Neural cell (in vitro differentiated cells): ENCODE measurements around the gene MNS1. TPM values are rescaled to one million over a fixed set of nuclear protein-coding genes. Genes with fewer than 3 reads are reported as not detected.

Source experiments
- H2AFZ ChIP-seq: fragments of 200-600, 300-800 bp; sonication (generic), shearing (Covaris generic); 2 replicates; pipeline ENCODE4 v1.6.0; 2014; ENCODE audit warnings: low read depth, mild to moderate bottlenecking, antibody characterized with exemption, low read length, moderate library complexity
- H3F3A ChIP-seq: fragments of 200-600 bp; shearing (Covaris generic); 2 replicates; pipeline ENCODE4 v1.6.1; 2016; ENCODE audit warnings: mild to moderate bottlenecking, moderate library complexity, mixed read lengths, antibody characterized with exemption, low read length; ENCODE audit not compliant: insufficient read depth, poor library complexity, severe bottlenecking
- H3K27ac ChIP-seq: fragments of 200-600, 300-800 bp; sonication (generic), shearing (Covaris generic); 2 replicates; pipeline ENCODE4 v1.5.1; 2014; ENCODE audit warnings: mild to moderate bottlenecking, low read length, moderate library complexity
- H3K27me3 ChIP-seq: fragments of 300-800, 200-600 bp; sonication (generic), shearing (Covaris generic); 2 replicates; pipeline ENCODE4 v1.6.0; 2014; ENCODE audit warnings: mild to moderate bottlenecking, low read depth, low read length, moderate library complexity; ENCODE audit not compliant: insufficient read depth
- H3K36me3 ChIP-seq: fragments of 300-800, 200-600 bp; sonication (generic), shearing (Covaris generic); 2 replicates; pipeline ENCODE4 v1.5.1; 2014; ENCODE audit warnings: mild to moderate bottlenecking, antibody characterized with exemption, low read length, moderate library complexity; ENCODE audit not compliant: insufficient read depth
- H3K4me2 ChIP-seq: fragments of 300-800, 200-600 bp; sonication (generic), shearing (Covaris generic); 2 replicates; pipeline ENCODE4 v1.6.0; 2014; ENCODE audit warnings: mild to moderate bottlenecking, low read length
- H3K4me3 ChIP-seq: fragments of 300-800, 200-600 bp; sonication (generic), shearing (Covaris generic); 2 replicates; pipeline ENCODE4 v1.5.1; 2014; ENCODE audit warnings: mild to moderate bottlenecking, low read length, moderate library complexity
- H3K79me2 ChIP-seq: fragments of 200-600 bp; shearing (Covaris generic); replicated peaks from 2 replicates; pipeline ENCODE4 v1.6.0; 2014; ENCODE audit warnings: mild to moderate bottlenecking, low read length, moderate library complexity; ENCODE audit not compliant: insufficient read depth
- H3K9ac ChIP-seq: fragments of 300-800, 200-600 bp; sonication (generic), shearing (Covaris generic); 2 replicates; pipeline ENCODE4 v1.6.1; 2016; ENCODE audit warnings: mild to moderate bottlenecking, low read length, mixed read lengths
- H3K9me2 ChIP-seq: fragments of 200-600 bp; shearing (Covaris generic); 2 replicates; pipeline ENCODE4 v1.6.1; 2016; ENCODE audit warnings: mild to moderate bottlenecking, low read length, mixed read lengths; ENCODE audit not compliant: insufficient read depth
- H3K9me3 ChIP-seq: fragments of 200-600, 300-800 bp; sonication (generic), shearing (Covaris generic); 2 replicates; pipeline ENCODE4 v1.6.1; 2016; ENCODE audit warnings: mild to moderate bottlenecking, mixed run types, low read length, moderate library complexity, mixed read lengths
- H4K20me1 ChIP-seq: fragments of 200-600 bp; shearing (Covaris generic); 2 replicates; pipeline ENCODE4 v1.6.1; 2016; ENCODE audit warnings: mild to moderate bottlenecking, mixed run types; ENCODE audit not compliant: insufficient read depth
- CTCF ChIP-seq: fragments of 450-650 bp; IDR thresholded peaks from 2 replicates; pipeline ENCODE4 v1.5.1; 2014; ENCODE audit warnings: antibody characterized with exemption, mild to moderate bottlenecking, moderate library complexity; ENCODE audit not compliant: poor library complexity, severe bottlenecking
- EP300 ChIP-seq: fragments of 450-650 bp; conservative IDR thresholded peaks from 2 replicates; pipeline ENCODE4 v1.6.1; 2014; ENCODE audit warnings: antibody characterized with exemption, mild to moderate bottlenecking, moderate library complexity; ENCODE audit not compliant: poor library complexity, severe bottlenecking
- EZH2 ChIP-seq: fragments of 200-600, 300-800 bp; shearing (Covaris generic), sonication (generic); IDR thresholded peaks from 2 replicates; pipeline ENCODE4 v1.6.1; 2014; ENCODE audit warnings: antibody characterized with exemption, low read length, borderline replicate concordance, mild to moderate bottlenecking; ENCODE audit not compliant: insufficient read depth, poor library complexity, severe bottlenecking
- MXI1 ChIP-seq: fragments of 450-650 bp; conservative IDR thresholded peaks from 2 replicates; pipeline ENCODE4 v1.6.1; 2014; ENCODE audit warnings: antibody characterized with exemption, mild to moderate bottlenecking; ENCODE audit not compliant: poor library complexity, severe bottlenecking
- POLR2AphosphoS5 ChIP-seq: IDR thresholded peaks from 2 replicates; pipeline ENCODE4 v1.6.1; 2012
- RAD21 ChIP-seq: fragments of 450-650 bp; conservative IDR thresholded peaks from 2 replicates; pipeline ENCODE4 v1.6.1; 2014; ENCODE audit warnings: antibody characterized with exemption, mild to moderate bottlenecking, moderate library complexity
- SMC3 ChIP-seq: fragments of 450-650 bp; conservative IDR thresholded peaks from 2 replicates; pipeline ENCODE4 v1.6.1; 2014; ENCODE audit warnings: antibody characterized with exemption, mild to moderate bottlenecking, moderate library complexity; ENCODE audit not compliant: poor library complexity
- TAF1 ChIP-seq: IDR thresholded peaks from 2 replicates; pipeline ENCODE4 v1.6.1; 2012; ENCODE audit warnings: low read depth
- polyA plus RNA-seq: library from polyadenylated mRNA; depleted of rRNA; stranded (reverse); fragments of >200 nt; gene quantifications from 2 replicates; pipeline ENCODE4 v1.2.3, GENCODE V29; 2014
- TF ChIP-seq, protein P1 (sequence below): IDR thresholded peaks from 2 replicates; pipeline ENCODE4 v1.6.1; 2012; ENCODE audit warnings: borderline replicate concordance

MNS1 gene
- polyA plus RNA-seq, 1 donor from 2014 or later, result not detected

DNA sequence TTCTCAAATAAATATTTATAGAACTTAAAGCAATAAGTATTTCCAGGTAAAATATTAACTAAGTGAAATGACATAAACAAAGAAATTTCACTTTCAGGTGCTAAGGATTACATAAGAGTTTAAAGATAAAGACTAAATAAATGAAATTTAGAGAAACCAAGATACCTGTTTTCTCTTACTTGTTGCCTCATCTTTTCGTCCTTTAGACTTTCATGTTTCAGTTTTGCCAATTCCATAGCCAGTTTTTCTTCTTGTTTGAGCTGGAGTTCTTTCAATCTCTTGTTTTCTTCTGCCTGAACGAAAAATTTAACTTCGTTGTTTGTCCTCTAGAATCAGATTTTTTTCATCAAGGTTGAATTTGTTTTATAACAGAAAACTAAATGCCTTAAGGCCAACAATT lies 8.7 kb downstream of the MNS1 start:
- H3K27me3 ChIP-seq, result no peaks in the 10 kb centered on the region
- H4K20me1 ChIP-seq, result no peaks in the 10 kb centered on the region
- H3K79me2 ChIP-seq, result no peaks in the 10 kb centered on the region
- H3K4me3 ChIP-seq, result no peak overlapping the region
- no peaks in the 10 kb centered on the region for H3K9me2 ChIP-seq
- no peak overlapping the region for H3K27ac ChIP-seq
- TF ChIP-seq, protein P1, sequence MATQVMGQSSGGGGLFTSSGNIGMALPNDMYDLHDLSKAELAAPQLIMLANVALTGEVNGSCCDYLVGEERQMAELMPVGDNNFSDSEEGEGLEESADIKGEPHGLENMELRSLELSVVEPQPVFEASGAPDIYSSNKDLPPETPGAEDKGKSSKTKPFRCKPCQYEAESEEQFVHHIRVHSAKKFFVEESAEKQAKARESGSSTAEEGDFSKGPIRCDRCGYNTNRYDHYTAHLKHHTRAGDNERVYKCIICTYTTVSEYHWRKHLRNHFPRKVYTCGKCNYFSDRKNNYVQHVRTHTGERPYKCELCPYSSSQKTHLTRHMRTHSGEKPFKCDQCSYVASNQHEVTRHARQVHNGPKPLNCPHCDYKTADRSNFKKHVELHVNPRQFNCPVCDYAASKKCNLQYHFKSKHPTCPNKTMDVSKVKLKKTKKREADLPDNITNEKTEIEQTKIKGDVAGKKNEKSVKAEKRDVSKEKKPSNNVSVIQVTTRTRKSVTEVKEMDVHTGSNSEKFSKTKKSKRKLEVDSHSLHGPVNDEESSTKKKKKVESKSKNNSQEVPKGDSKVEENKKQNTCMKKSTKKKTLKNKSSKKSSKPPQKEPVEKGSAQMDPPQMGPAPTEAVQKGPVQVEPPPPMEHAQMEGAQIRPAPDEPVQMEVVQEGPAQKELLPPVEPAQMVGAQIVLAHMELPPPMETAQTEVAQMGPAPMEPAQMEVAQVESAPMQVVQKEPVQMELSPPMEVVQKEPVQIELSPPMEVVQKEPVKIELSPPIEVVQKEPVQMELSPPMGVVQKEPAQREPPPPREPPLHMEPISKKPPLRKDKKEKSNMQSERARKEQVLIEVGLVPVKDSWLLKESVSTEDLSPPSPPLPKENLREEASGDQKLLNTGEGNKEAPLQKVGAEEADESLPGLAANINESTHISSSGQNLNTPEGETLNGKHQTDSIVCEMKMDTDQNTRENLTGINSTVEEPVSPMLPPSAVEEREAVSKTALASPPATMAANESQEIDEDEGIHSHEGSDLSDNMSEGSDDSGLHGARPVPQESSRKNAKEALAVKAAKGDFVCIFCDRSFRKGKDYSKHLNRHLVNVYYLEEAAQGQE, result no peak
- TF ChIP-seq RAD21 (no peak), EP300 (no peak), CTCF (no peak), EZH2 (no peak), POLR2AphosphoS5 (no peak), TAF1 (no peak), SMC3 (no peak), MXI1 (no peak)
- no peak overlapping the region for H3K9ac ChIP-seq
- H3K36me3 ChIP-seq, result no peaks in the 10 kb centered on the region
- H3K9me3 ChIP-seq, result no peaks in the 10 kb centered on the region
- H2AFZ ChIP-seq, result no peak overlapping the region
- H3F3A ChIP-seq, result no peaks in the 10 kb centered on the region
- no peak overlapping the region for H3K4me2 ChIP-seq

- Histone ChIP-seq H3K9me2 (no peaks in the 10 kb centered on the region), H3K4me2 (no peak overlapping the region), H3K27me3 (no peaks in the 10 kb centered on the region), H3K27ac (no peak overlapping the region), H2AFZ (no peak overlapping the region), H3F3A (no peaks in the 10 kb centered on the region), H4K20me1 (no peaks in the 10 kb centered on the region), H3K9ac (no peak overlapping the region), H3K9me3 (no peaks in the 10 kb centered on the region), H3K36me3 (no peaks in the 10 kb centered on the region), H3K4me3 (no peak overlapping the region), H3K79me2 (no peaks in the 10 kb centered on the region)
- TF ChIP-seq, protein P1, result no peak
- TF ChIP-seq EP300 (no peak), CTCF (no peak), SMC3 (no peak), MXI1 (no peak), EZH2 (no peak), TAF1 (no peak), RAD21 (no peak), POLR2AphosphoS5 (no peak)
Measured at GRCh38 chr15:56454836-56455235, 10.1 kb downstream of the MNS1 start.
